HepG2 (cell line): Measurements from ENCODE around the gene MYH9. TPM values are rescaled to one million over a fixed set of nuclear protein-coding genes. Genes with fewer than 3 reads are reported as not detected.

Experiments
- AGO2 ChIP-seq: fragments of 200-400 bp; formaldehyde crosslinking; optimal IDR thresholded peaks from 2 replicates; pipeline ENCODE3; 2017; ENCODE audit warnings: mild to moderate bottlenecking, low read depth, low read length, moderate library complexity
- ARID5B ChIP-seq: IDR thresholded peaks from 2 replicates; pipeline ENCODE4 v1.4.0; 2020; ENCODE audit warnings: mild to moderate bottlenecking, missing genetic modification reagents
- EED ChIP-seq: sonication (generic); formaldehyde crosslinking; IDR thresholded peaks from 2 replicates; pipeline ENCODE4 v1.5.0; 2020; ENCODE audit warnings: mild to moderate bottlenecking, missing genetic modification reagents
- ELF1 ChIP-seq: sonication (generic); formaldehyde crosslinking; IDR thresholded peaks from 2 replicates; pipeline ENCODE4 v1.4.0; 2020; ENCODE audit warnings: missing genetic modification reagents
- ERF ChIP-seq: IDR thresholded peaks from 2 replicates; pipeline ENCODE4 v1.6.1; 2018; ENCODE audit warnings: missing biosample characterization, missing genetic modification reagents
- ETS1 ChIP-seq: sonication (generic); formaldehyde crosslinking; IDR thresholded peaks from 2 replicates; pipeline ENCODE4 v1.4.0; 2020; ENCODE audit warnings: missing genetic modification reagents
- ETV5 ChIP-seq: IDR thresholded peaks from 2 replicates; pipeline ENCODE4 v1.6.1; 2018; ENCODE audit warnings: missing biosample characterization, missing genetic modification reagents, inconsistent platforms, borderline replicate concordance
- FOSL2 ChIP-seq: sonication (generic); formaldehyde crosslinking; IDR thresholded peaks from 2 replicates; pipeline ENCODE4 v1.4.0; 2020; ENCODE audit warnings: missing genetic modification reagents
- GABPB1 ChIP-seq: IDR thresholded peaks from 2 replicates; pipeline ENCODE4 v1.6.1; 2016; ENCODE audit warnings: mild to moderate bottlenecking, missing genetic modification reagents, moderate library complexity, missing compliant biosample characterization
- HMGA1 ChIP-seq: sonication (generic); formaldehyde crosslinking; conservative IDR thresholded peaks from 2 replicates; pipeline ENCODE4 v1.4.0; 2020; ENCODE audit warnings: missing genetic modification reagents
- KDM6A ChIP-seq: IDR thresholded peaks from 2 replicates; pipeline ENCODE4 v1.6.1; 2016; ENCODE audit warnings: low read depth
- MED8 ChIP-seq: sonication (generic); formaldehyde crosslinking; IDR thresholded peaks from 2 replicates; pipeline ENCODE4 v1.8.1; 2023; ENCODE audit warnings: mild to moderate bottlenecking, missing genetic modification reagents; ENCODE audit not compliant: insufficient replicate concordance
- MEIS1 ChIP-seq: sonication (generic); formaldehyde crosslinking; IDR thresholded peaks from 2 replicates; pipeline ENCODE4 v1.9.0; 2021; ENCODE audit warnings: mild to moderate bottlenecking, missing genetic modification reagents, moderate library complexity, borderline replicate concordance
- SAP130 ChIP-seq: IDR thresholded peaks from 2 replicates; pipeline ENCODE4 v1.6.1; 2016; ENCODE audit warnings: low read depth
- SP140L ChIP-seq: sonication (generic); formaldehyde crosslinking; IDR thresholded peaks from 2 replicates; pipeline ENCODE4 v1.4.0; 2020; ENCODE audit warnings: missing genetic modification reagents, borderline replicate concordance
- TFDP2 ChIP-seq: sonication (generic); formaldehyde crosslinking; IDR thresholded peaks from 2 replicates; pipeline ENCODE4 v1.4.0; 2020; ENCODE audit warnings: missing genetic modification reagents
- ZBTB38 ChIP-seq: sonication (generic); formaldehyde crosslinking; IDR thresholded peaks from 2 replicates; pipeline ENCODE4 v1.5.1; 2020; ENCODE audit warnings: mild to moderate bottlenecking, missing genetic modification reagents
- ZBTB7B ChIP-seq: sonication (generic); formaldehyde crosslinking; IDR thresholded peaks from 2 replicates; pipeline ENCODE4 v1.4.0; 2020; ENCODE audit warnings: missing genetic modification reagents
- ZNF687 ChIP-seq: sonication (generic); formaldehyde crosslinking; IDR thresholded peaks from 2 replicates; pipeline ENCODE4 v1.5.1; 2020; ENCODE audit warnings: mild to moderate bottlenecking, missing genetic modification reagents, moderate library complexity
- ZNF768 ChIP-seq: sonication (generic); formaldehyde crosslinking; IDR thresholded peaks from 2 replicates; pipeline ENCODE4 v1.4.0; 2020; ENCODE audit warnings: missing genetic modification reagents
- ZNF790 ChIP-seq: sonication (generic); formaldehyde crosslinking; IDR thresholded peaks from 2 replicates; pipeline ENCODE4 v1.8.0; 2022; ENCODE audit warnings: missing genetic modification reagents, mild to moderate bottlenecking, borderline replicate concordance
- polyA plus RNA-seq, 8 experiments: library from polyadenylated mRNA; depleted of rRNA in 3 of 8; stranded (reverse) in 7 of 8; unstranded in 1 of 8; fragments of >200 nt; fragmentation: Illumina TruSeq in 4 of 8; extraction: Trizol in 4 of 8; gene quantifications; 2 replicates each; pipeline versions ENCODE4 v1.2.1 to v1.2.3, GENCODE V29; 2011 to 2016; ENCODE audit warnings: low read depth in 4 of 8, missing spikeins in 1 of 8, mixed read lengths in 1 of 8; ENCODE audit not compliant: insufficient read depth in 1 of 8
- total RNA-seq, 5 experiments: library from RNA; depleted of rRNA; stranded (reverse); fragments of >200 nt; fragmentation: Illumina TruSeq; extraction: Trizol; gene quantifications; 2 replicates each; pipeline ENCODE4 v1.2.3, GENCODE V29; 2016; ENCODE audit warnings: low read depth in 1 of 5

Gene MYH9
- total and polyA plus RNA-seq, 2 of the 13 experiments (the other 11 are each of a cell fraction or from before 2014, with no cell fraction given) = 50.7 to 98.5 TPM

GRCh38 chr22:36331306-36331911 is 56.4 kb downstream of the MYH9 start (continued):
- TF ChIP-seq ZNF687 = peak; percentile 90
- TF ChIP-seq ZNF768 = no peak
- TF ChIP-seq ELF1 (CRISPR knock-in tag) = 0 out of 2 replicates have a peak, but pooled peaks have one; percentile 24
- peak; percentile 66; the same call in 1 of the 2 replicates for TF ChIP-seq ZBTB38 (CRISPR knock-in tag)
- TF ChIP-seq ZNF790 = no peak
- no peak for TF ChIP-seq ZBTB7B (CRISPR knock-in tag)
- peak; percentile 86 for TF ChIP-seq FOSL2 (CRISPR knock-in tag)
- peak; percentile 18; the same call in 1 of the 2 replicates for TF ChIP-seq ARID5B (CRISPR knock-in tag)
- no peak for TF ChIP-seq EED (CRISPR knock-in tag)
- TF ChIP-seq HMGA1 (CRISPR knock-in tag) = no peak
- TF ChIP-seq KDM6A (CRISPR knock-in tag) = no peak
- no peak for TF ChIP-seq ERF
- TF ChIP-seq AGO2 = no peak
- TF ChIP-seq ETS1 = no peak
- TF ChIP-seq MEIS1 (CRISPR knock-in tag) = no peak
- no peak for TF ChIP-seq SP140L (CRISPR knock-in tag)
- peak; percentile 86; the same call in 1 of the 2 replicates for TF ChIP-seq ETV5 (CRISPR knock-in tag)
- TF ChIP-seq TFDP2 (CRISPR knock-in tag) = no peak
- no peak for TF ChIP-seq MED8
- peak; percentile 63 for TF ChIP-seq SAP130 (CRISPR knock-in tag)
- TF ChIP-seq GABPB1 (CRISPR knock-in tag) = peak; percentile 52; the same call in 1 of the 2 replicates
